Fibroblast of lung (primary cell): ENCODE measurements around the gene CXCR3. TPM values are rescaled to one million over a fixed set of nuclear protein-coding genes. Genes with fewer than 3 reads are reported as not detected.

Experiments
- DNase-seq, 2 donors: peaks; one replicate each; pipeline versions ENCODE4 v3.0.0 to v3.0.0-alpha.2; 2010; ENCODE audit warnings: low read depth in 2 of 2
- H2AFZ ChIP-seq: 2 replicates; pipeline ENCODE4 v1.5.1; 2012; ENCODE audit warnings: low read length, control low read depth, inconsistent platforms
- H3K27ac ChIP-seq: 2 replicates; pipeline ENCODE4 v1.5.1; 2011; ENCODE audit warnings: low read length, control low read depth; ENCODE audit not compliant: insufficient read depth
- H3K27me3 ChIP-seq: 2 replicates; pipeline ENCODE4 v1.5.1; 2011; ENCODE audit warnings: mild to moderate bottlenecking, low read length; ENCODE audit not compliant: control insufficient read depth, insufficient read depth
- H3K36me3 ChIP-seq: 2 replicates; pipeline ENCODE4 v1.5.1; 2011; ENCODE audit warnings: low read length; ENCODE audit not compliant: control insufficient read depth, insufficient read depth
- H3K4me1 ChIP-seq: 2 replicates; pipeline ENCODE4 v1.5.1; 2011; ENCODE audit warnings: low read length; ENCODE audit not compliant: control insufficient read depth, insufficient read depth; ENCODE audit errors: extremely low read depth
- H3K4me2 ChIP-seq: 2 replicates; pipeline ENCODE4 v1.5.1; 2011; ENCODE audit warnings: low read length, control low read depth; ENCODE audit not compliant: insufficient read depth; ENCODE audit errors: extremely low read depth
- H3K4me3 ChIP-seq, 4 experiments: fragments of 200-600 bp in 1 of 4; sonication (generic) in 1 of 4; replicated peaks in 1 of 4; 2 replicates each; pipeline ENCODE4 v1.5.1; 2011 to 2016; ENCODE audit warnings: low read length in 4 of 4, low read depth in 3 of 4, mild to moderate bottlenecking in 3 of 4, control low read depth in 2 of 4, inconsistent platforms in 1 of 4, mixed read lengths in 1 of 4; ENCODE audit not compliant: insufficient read depth in 1 of 4; ENCODE audit errors: control extremely low read depth in 1 of 4
- H3K79me2 ChIP-seq: 2 replicates; pipeline ENCODE4 v1.5.1; 2012; ENCODE audit warnings: mild to moderate bottlenecking, low read length, inconsistent platforms; ENCODE audit not compliant: control insufficient read depth, insufficient read depth
- H3K9ac ChIP-seq: 2 replicates; pipeline ENCODE4 v1.5.1; 2011; ENCODE audit warnings: mild to moderate bottlenecking, low read length, control low read depth; ENCODE audit not compliant: insufficient read depth
- H3K9me3 ChIP-seq: 2 replicates; pipeline ENCODE4 v1.5.1; 2012; ENCODE audit warnings: low read depth, low read length; ENCODE audit not compliant: control insufficient read depth, insufficient read depth
- H4K20me1 ChIP-seq: 2 replicates; pipeline ENCODE4 v1.5.1; 2011; ENCODE audit warnings: low read length; ENCODE audit not compliant: control insufficient read depth, insufficient read depth; ENCODE audit errors: extremely low read depth
- CTCF ChIP-seq, 2 donors: IDR thresholded peaks in 1 of 2; conservative IDR thresholded peaks in 1 of 2; 1 replicate in 1 of 2; 2 replicates in 1 of 2; pipeline ENCODE4 v1.5.1; 2011 to 2012; ENCODE audit warnings: low read length in 2 of 2, control low read depth in 1 of 2, inconsistent platforms in 1 of 2, low read depth in 1 of 2, mild to moderate bottlenecking in 1 of 2
- EZH2 ChIP-seq: IDR thresholded peaks from 2 replicates; pipeline ENCODE4 v1.5.1; 2012; ENCODE audit warnings: low read length, control low read depth, mild to moderate bottlenecking; ENCODE audit errors: missing control alignments
- polyA plus RNA-seq, 2 donors: library from polyadenylated mRNA; depleted of rRNA in 1 of 2; stranded (reverse) in 1 of 2; unstranded in 1 of 2; fragments of >200 nt; gene quantifications; 2 replicates each; pipeline ENCODE4 v1.2.1, GENCODE V29; 2011 to 2012; ENCODE audit warnings: missing spikeins in 1 of 2
- total RNA-seq: library from RNA; depleted of rRNA; stranded (reverse); fragments of >200 nt; gene quantifications from 2 replicates; pipeline ENCODE4 v1.2.1, GENCODE V29; 2014

Gene CXCR3
- total and polyA plus RNA-seq, 2 donors (not counting 1 experiment from before 2014, with no cell fraction given) = not detected

GRCh38 chrX:71622576-71623450 is 4.5 kb upstream of the CXCR3 start:
- Histone ChIP-seq H2AFZ (no peak overlapping the region), H3K9me3 (no peaks in the 10 kb centered on the region), H3K4me3 (no peak overlapping the region), H3K36me3 (no peaks in the 10 kb centered on the region), H3K4me2 (no peak overlapping the region), H3K9ac (no peak overlapping the region), H3K79me2 (no peaks in the 10 kb centered on the region), H3K4me1 (peaks cover 3% of the 10 kb centered on the region), H4K20me1 (no peaks in the 10 kb centered on the region), H3K27me3 (no peaks in the 10 kb centered on the region), H3K27ac (peak overlapping the region; percentile 10)
- TF ChIP-seq EZH2 (no peak), CTCF (conservative IDR thresholded peaks at IDR 0.05 in 1 of 2, IDR thresholded peaks at IDR 0.05 in 1 of 2; ENCODE audit: low read depth in 1 of 2, low read length in 2 of 2) (peak in 1 of 2 donors; percentile 19)
- DNase-seq = peak; percentile 66 to 72

GRCh38 chrX:71622032-71622575 is 3.8 kb upstream of the CXCR3 start:
- no peak for TF ChIP-seq CTCF (conservative IDR thresholded peaks at IDR 0.05 in 1 of 2, IDR thresholded peaks at IDR 0.05 in 1 of 2; ENCODE audit: low read depth in 1 of 2, low read length in 2 of 2)
- no peak for TF ChIP-seq EZH2
- no peaks in the 10 kb centered on the region for H4K20me1 ChIP-seq

GRCh38 chrX:71621603-71622002 is 3.3 kb upstream of the CXCR3 start:
- no peak overlapping the region for H2AFZ ChIP-seq
- no peak overlapping the region for H3K4me2 ChIP-seq
- H3K36me3 ChIP-seq = no peaks in the 10 kb centered on the region
- H3K4me1 ChIP-seq = peaks cover 3% of the 10 kb centered on the region
- H3K27ac ChIP-seq = no peak overlapping the region
- H3K9me3 ChIP-seq = no peaks in the 10 kb centered on the region
- no peak for TF ChIP-seq CTCF (conservative IDR thresholded peaks at IDR 0.05 in 1 of 2, IDR thresholded peaks at IDR 0.05 in 1 of 2; ENCODE audit: low read depth in 1 of 2, low read length in 2 of 2)
- no peak for TF ChIP-seq EZH2
- no peaks in the 10 kb centered on the region for H3K27me3 ChIP-seq
- H4K20me1 ChIP-seq = no peaks in the 10 kb centered on the region
- DNase-seq = peak; percentile 27 to 35
- no peak overlapping the region for H3K4me3 ChIP-seq
- no peak overlapping the region for H3K9ac ChIP-seq
- H3K79me2 ChIP-seq = no peaks in the 10 kb centered on the region

More at GRCh38 chrX:71622032-71622575, 3.8 kb upstream of the CXCR3 start:
- H3K9ac ChIP-seq = no peak overlapping the region
- H3K4me3 ChIP-seq = no peak overlapping the region
- peaks cover 3% of the 10 kb centered on the region for H3K4me1 ChIP-seq
- DNase-seq = no peak
- H3K79me2 ChIP-seq = no peaks in the 10 kb centered on the region
- H3K9me3 ChIP-seq = no peaks in the 10 kb centered on the region
- H3K4me2 ChIP-seq = no peak overlapping the region
- no peak overlapping the region for H2AFZ ChIP-seq
- H3K36me3 ChIP-seq = no peaks in the 10 kb centered on the region
- no peaks in the 10 kb centered on the region for H3K27me3 ChIP-seq
- H3K27ac ChIP-seq = no peak overlapping the region
